SK-N-SH (cell line): ENCODE data around the gene SARDH. TPM values are rescaled to one million over a fixed set of nuclear protein-coding genes. Genes with fewer than 3 reads are reported as not detected.

Source experiments
- CTCF ChIA-PET: fragments of 300-600, 350-600 bp; formaldehyde crosslinking; extraction: SDS; loops from one replicate; lab custom pipeline; 2021; lab: Yijun Ruan, JAX
- POLR2A ChIA-PET: fragments of 350-600 bp; sonication (Branson Sonifier 250); formaldehyde crosslinking; extraction: SDS; loops from one replicate; lab custom pipeline; 2020; ENCODE audit warnings: antibody characterized with exemption, inconsistent platforms; lab: Yijun Ruan, JAX
- DNase-seq: peaks from one replicate; pipeline ENCODE4 v3.0.0; 2012
- H2AFZ ChIP-seq: fragments of 200-600 bp; sonication (generic); 2 replicates; pipeline ENCODE4 v1.8.1; 2016; ENCODE audit warnings: antibody characterized with exemption, mild to moderate bottlenecking, low read depth
- H3F3A ChIP-seq: fragments of 200-600 bp; sonication (generic); replicated peaks from 2 replicates; pipeline ENCODE3; 2016; ENCODE audit warnings: antibody characterized with exemption, mild to moderate bottlenecking; ENCODE audit not compliant: insufficient read depth
- H3K27ac ChIP-seq, 2 experiments: fragments of 200-500 bp in 1 of 2; fragments of 200-600 bp in 1 of 2; sonication (Bioruptor generic) in 1 of 2; sonication (generic), shearing (Covaris generic) in 1 of 2; 2 replicates each; pipeline versions ENCODE4 v1.5.1 to v1.6.1; 2014 to 2016; ENCODE audit warnings: low read depth in 2 of 2, inconsistent platforms in 1 of 2, low read length in 1 of 2, mild to moderate bottlenecking in 1 of 2, mixed read lengths in 1 of 2
- H3K27me3 ChIP-seq: fragments of 200-600 bp; sonication (generic), shearing (Covaris generic); 2 replicates; pipeline ENCODE4 v1.6.1; 2016; ENCODE audit warnings: mixed run types; ENCODE audit not compliant: insufficient read depth
- H3K36me3 ChIP-seq, 2 experiments: fragments of 200-500 bp in 1 of 2; fragments of 200-600 bp in 1 of 2; sonication (Bioruptor generic) in 1 of 2; sonication (generic) in 1 of 2; replicated peaks in 1 of 2; 2 replicates each; pipeline versions ENCODE3 to v1.5.1; 2014 to 2016; ENCODE audit warnings: low read length in 1 of 2, mild to moderate bottlenecking in 1 of 2; ENCODE audit not compliant: insufficient read depth in 2 of 2, control insufficient read depth in 1 of 2
- H3K4me1 ChIP-seq, 2 experiments: fragments of 200-500 bp in 1 of 2; fragments of 200-600 bp in 1 of 2; sonication (Bioruptor generic) in 1 of 2; sonication (generic), shearing (Covaris generic) in 1 of 2; 2 replicates each; pipeline versions ENCODE4 v1.5.1 to v1.6.1; 2014 to 2016; ENCODE audit warnings: low read depth in 1 of 2, low read length in 1 of 2, mixed run types in 1 of 2; ENCODE audit not compliant: insufficient read depth in 2 of 2, control insufficient read depth in 1 of 2
- H3K4me2 ChIP-seq: fragments of 200-600 bp; sonication (generic), shearing (Covaris generic); 2 replicates; pipeline ENCODE4 v1.6.1; 2017; ENCODE audit warnings: mixed run types
- H3K4me3 ChIP-seq, 2 experiments: fragments of 200-500 bp in 1 of 2; fragments of 200-600 bp in 1 of 2; sonication (Bioruptor generic) in 1 of 2; sonication (generic), shearing (Covaris generic) in 1 of 2; 2 replicates each; pipeline versions ENCODE4 v1.5.1 to v1.8.1; 2014 to 2016; ENCODE audit warnings: low read depth in 2 of 2, inconsistent platforms in 1 of 2, low read length in 1 of 2, mild to moderate bottlenecking in 1 of 2, mixed read lengths in 1 of 2, moderate library complexity in 1 of 2
- H3K79me2 ChIP-seq: fragments of 200-600 bp; sonication (generic); 2 replicates; pipeline ENCODE4 v1.8.1; 2017; ENCODE audit warnings: mild to moderate bottlenecking; ENCODE audit not compliant: insufficient read depth
- H3K9ac ChIP-seq: fragments of 200-600 bp; sonication (generic); 2 replicates; pipeline ENCODE4 v1.6.1; 2017; ENCODE audit warnings: mixed run types
- H3K9me2 ChIP-seq: fragments of 200-600 bp; sonication (generic); 2 replicates; pipeline ENCODE4 v1.6.1; 2017; ENCODE audit warnings: mixed run types
- H3K9me3 ChIP-seq: fragments of 200-600 bp; sonication (generic); 2 replicates; pipeline ENCODE4 v1.6.1; 2017; ENCODE audit warnings: mixed run types, mild to moderate bottlenecking, moderate library complexity
- H4K20me1 ChIP-seq: fragments of 200-600 bp; sonication (generic); 2 replicates; pipeline ENCODE4 v1.6.1; 2017; ENCODE audit warnings: mild to moderate bottlenecking, mixed run types; ENCODE audit not compliant: insufficient read depth
- CHD2 ChIP-seq: fragments of 150-350 bp; IDR thresholded peaks from 2 replicates; pipeline ENCODE4 v1.6.1; 2018; ENCODE audit warnings: low read length; ENCODE audit not compliant: partially characterized antibody
- ELF1 ChIP-seq: IDR thresholded peaks from 2 replicates; pipeline ENCODE4 v1.4.0; 2012
- EP300 ChIP-seq, 2 experiments: IDR thresholded peaks; 2 replicates each; pipeline versions ENCODE4 v1.4.0 to v1.6.1; 2012; ENCODE audit warnings: borderline replicate concordance in 1 of 2, low read depth in 1 of 2, low read length in 1 of 2
- EZH2phosphoT487 ChIP-seq: fragments of 200-600 bp; sonication (generic); IDR thresholded peaks from 2 replicates; pipeline ENCODE4 v1.6.1; 2017; ENCODE audit warnings: low read depth, mixed run types, mild to moderate bottlenecking, antibody characterized with exemption, moderate library complexity, borderline replicate concordance
- FOSL2 ChIP-seq: IDR thresholded peaks from 2 replicates; pipeline ENCODE4 v1.4.0; 2012; ENCODE audit warnings: low read depth, mild to moderate bottlenecking, moderate library complexity, borderline replicate concordance
- FOXJ3 ChIP-seq: sonication (generic); formaldehyde crosslinking; IDR thresholded peaks from 2 replicates; pipeline ENCODE4 v1.5.1; 2020; ENCODE audit warnings: mild to moderate bottlenecking, missing genetic modification reagents
- FOXM1 ChIP-seq: IDR thresholded peaks from 2 replicates; pipeline ENCODE4 v1.4.0; 2012; ENCODE audit warnings: low read depth, mild to moderate bottlenecking
- GABPA ChIP-seq: IDR thresholded peaks from 2 replicates; pipeline ENCODE4 v1.4.0; 2012; ENCODE audit warnings: low read depth, mild to moderate bottlenecking
- IRF3 ChIP-seq: fragments of 150-350 bp; IDR thresholded peaks from 2 replicates; pipeline ENCODE4 v1.6.1; 2016; ENCODE audit warnings: mild to moderate bottlenecking, low read depth, low read length
- JUND ChIP-seq: IDR thresholded peaks from 2 replicates; pipeline ENCODE4 v1.4.0; 2012
- NFIC ChIP-seq: IDR thresholded peaks from 2 replicates; pipeline ENCODE4 v1.4.0; 2012; ENCODE audit warnings: borderline replicate concordance
- NRF1 ChIP-seq: IDR thresholded peaks from 2 replicates; pipeline ENCODE4 v1.6.1; 2012; ENCODE audit warnings: low read depth, mild to moderate bottlenecking, low read length
- RFX5 ChIP-seq: IDR thresholded peaks from 2 replicates; pipeline ENCODE4 v1.6.1; 2012; ENCODE audit warnings: mild to moderate bottlenecking, improper control_type of control experiment, low read length
- TAF1 ChIP-seq: IDR thresholded peaks from 2 replicates; pipeline ENCODE4 v1.6.1; 2012; ENCODE audit warnings: low read depth, mild to moderate bottlenecking, low read length, moderate library complexity, borderline replicate concordance
- TEAD4 ChIP-seq: IDR thresholded peaks from 2 replicates; pipeline ENCODE4 v1.4.0; 2012; ENCODE audit warnings: mild to moderate bottlenecking, borderline replicate concordance; ENCODE audit not compliant: insufficient read depth
- USF1 ChIP-seq: IDR thresholded peaks from 2 replicates; pipeline ENCODE4 v1.4.0; 2012; ENCODE audit warnings: low read depth, borderline replicate concordance
- USF2 ChIP-seq: fragments of 150-350 bp; IDR thresholded peaks from 2 replicates; pipeline ENCODE4 v1.6.1; 2017; ENCODE audit warnings: antibody characterized with exemption, low read length, low read depth, borderline replicate concordance
- ZBTB33 ChIP-seq: IDR thresholded peaks from 2 replicates; pipeline ENCODE4 v1.4.0; 2012; ENCODE audit warnings: low read depth, borderline replicate concordance
- WGBS: methylation state at CpG from one replicate; pipeline ENCODE4 v1.1.6; 2017; ENCODE audit warnings: low lambda C conversion rate; 5-methylcytosine and 5-hydroxymethylcytosine counted together
- polyA plus RNA-seq, 3 experiments: library from polyadenylated mRNA; depleted of rRNA; stranded (reverse); fragments of >200 nt; gene quantifications; 2 replicates each; pipeline ENCODE4 v1.2.3, GENCODE V29; 2012

SARDH gene
- polyA plus RNA-seq, 1 of the 3 experiments (the other 2 are of a cell fraction): 5.9 TPM

GRCh38 chr9:133779081-133779480 is 40.9 kb upstream of the SARDH start:
- Histone ChIP-seq H3K4me3 (no peak overlapping the region), H3K9ac (no peak overlapping the region), H3K4me1 (peaks cover 0 to 29% of the 10 kb centered on the region in 2 experiments; a peak in 1 of 4 replicates), H3K36me3 (peaks cover 11 to 50% of the 10 kb centered on the region in 2 experiments), H3K9me3 (no peaks in the 10 kb centered on the region), H3K9me2 (no peaks in the 10 kb centered on the region), H3K27ac (no peak overlapping the region), H3K79me2 (no peaks in the 10 kb centered on the region), H3K27me3 (no peaks in the 10 kb centered on the region), H2AFZ (no peak overlapping the region), H4K20me1 (no peaks in the 10 kb centered on the region), H3F3A (peaks cover 4% of the 10 kb centered on the region), H3K4me2 (no peak overlapping the region)
- CTCF ChIA-PET: interaction anchor here (1.0 to 7.9 kb wide), 4 partner anchors 9 to 216 kb away, joined by 3 to 235 read pairs (median 68); no protein-coding TSS in a partner anchor
- no peak for TF ChIP-seq ELF1
- TF ChIP-seq USF1: no peak
- TF ChIP-seq IRF3: no peak
- TF ChIP-seq NFIC: no peak
- no peak for TF ChIP-seq EZH2phosphoT487
- TF ChIP-seq TAF1: no peak
- no peak for TF ChIP-seq FOXM1
- TF ChIP-seq GABPA: no peak
- TF ChIP-seq EP300 (IDR thresholded peaks at IDR 0.05; ENCODE audit: borderline replicate concordance in 1 of 2, low read depth in 1 of 2, low read length in 1 of 2): no peak
- TF ChIP-seq CHD2: no peak
- no peak for TF ChIP-seq JUND
- no peak for TF ChIP-seq USF2
- WGBS: 94% methylated on average over 8 of the region's 8 CpGs
- POLR2A ChIA-PET: no interaction called here
- DNase-seq: no peak

- H3K27me3 ChIP-seq: no peaks in the 10 kb centered on the region
- H3K4me2 ChIP-seq: no peak overlapping the region
- H3K79me2 ChIP-seq: no peaks in the 10 kb centered on the region
- H3K4me1 ChIP-seq: peaks cover 0 to 26% of the 10 kb centered on the region in 2 experiments; a peak in 1 of 4 replicates
- H3K27ac ChIP-seq: no peak overlapping the region
- ChIA-PET CTCF (interaction anchor here (1.0 to 7.9 kb wide), 5 partner anchors 9 to 217 kb away, joined by 3 to 235 read pairs (median 46); no protein-coding TSS in a partner anchor), POLR2A (no interaction called here)
- no peak overlapping the region for H3K4me3 ChIP-seq
- H3F3A ChIP-seq: peaks cover 4% of the 10 kb centered on the region
- H4K20me1 ChIP-seq: no peaks in the 10 kb centered on the region
- no peaks in the 10 kb centered on the region for H3K9me2 ChIP-seq
- WGBS: 93% methylated on average over 10 of the region's 20 CpGs
- no peak for DNase-seq
- H3K9me3 ChIP-seq: no peaks in the 10 kb centered on the region
- H2AFZ ChIP-seq: no peak overlapping the region
- no peak overlapping the region for H3K9ac ChIP-seq
- H3K36me3 ChIP-seq: peaks cover 17 to 55% of the 10 kb centered on the region in 2 experiments
- no peak for TF ChIP-seq RFX5
- TF ChIP-seq FOXM1: no peak
- TF ChIP-seq FOSL2: no peak
- TF ChIP-seq NRF1: no peak
- TF ChIP-seq TEAD4: no peak
- no peak for TF ChIP-seq FOXJ3 (CRISPR knock-in tag)
- TF ChIP-seq NFIC: no peak
- no peak for TF ChIP-seq USF1
- no peak for TF ChIP-seq ZBTB33
Measured at GRCh38 chr9:133778336-133779013, 40.3 kb upstream of the SARDH start.
